Measurements from ENCODE around the gene HDGFL2. TPM values are rescaled to one million over a fixed set of nuclear protein-coding genes. Genes with fewer than 3 reads are reported as not detected.

HDGFL2 gene
- total and polyA plus RNA-seq, 12 donors = 22.0 to 74.7 (median 35.7) TPM

- Histone ChIP-seq H3K27me3 (no peaks in the 10 kb centered on the region), H3K36me3 (replicated peaks in 1 of 2) (no peaks in the 10 kb centered on the region), H3K4me3 (no peak overlapping the region), H3K27ac (peak overlapping the region in 1 of 5 donors; percentile 49), H3K4me1 (replicated peaks in 1 of 2) (no peaks in the 10 kb centered on the region), H3K9me3 (replicated peaks in 1 of 3) (no peaks in the 10 kb centered on the region)
- TF ChIP-seq CTCF (IDR thresholded peaks at IDR 0.05) (no peak), POLR2A (IDR thresholded peaks at IDR 0.05) (no peak)
- intact Hi-C loops (cut with DNase I) = no loop called here
- WGBS, 4 donors = 85 to 100% (median 86%) methylated on average over 1 to 9 of the region's 9 CpGs
- no peak for DNase-seq
Measured at GRCh38 chr19:4431296-4431695, 40.8 kb upstream of the HDGFL2 start.

- intact Hi-C loops (cut with DNase I) = no loop called here
- H3K27ac ChIP-seq = peak overlapping the region in 1 of 5 donors; percentile 49
- 80 to 91% (median 88%) methylated on average over 16 to 26 of the region's 26 CpGs for WGBS, 4 donors
- DNase-seq = peak in 2 of 7 donors; percentile 31 to 46
- no peak overlapping the region for H3K4me3 ChIP-seq
- TF ChIP-seq POLR2A (IDR thresholded peaks at IDR 0.05) (no peak), CTCF (IDR thresholded peaks at IDR 0.05) (no peak)
- no peaks in the 10 kb centered on the region for H3K4me1 ChIP-seq (replicated peaks in 1 of 2)
- no peaks in the 10 kb centered on the region for H3K36me3 ChIP-seq (replicated peaks in 1 of 2)
- H3K27me3 ChIP-seq = no peaks in the 10 kb centered on the region
- no peaks in the 10 kb centered on the region for H3K9me3 ChIP-seq (replicated peaks in 1 of 3)
Measured at GRCh38 chr19:4431808-4432674, 40.1 kb upstream of the HDGFL2 start.

- Histone ChIP-seq H3K36me3 (replicated peaks in 1 of 2) (no peaks in the 10 kb centered on the region), H3K4me3 (no peak overlapping the region), H3K27me3 (no peaks in the 10 kb centered on the region), H3K9me3 (replicated peaks in 1 of 3) (no peaks in the 10 kb centered on the region), H3K27ac (no peak overlapping the region), H3K4me1 (replicated peaks in 1 of 2) (no peaks in the 10 kb centered on the region)
- 90 to 96% (median 94%) methylated on average over 13 to 28 of the region's 28 CpGs for WGBS, 4 donors
- no peak for TF ChIP-seq POLR2A (IDR thresholded peaks at IDR 0.05)
- intact Hi-C loops (cut with DNase I) = no loop called here
- no peak for DNase-seq
Measured at GRCh38 chr19:4432918-4433506, 39.1 kb upstream of the HDGFL2 start.

GRCh38 chr19:4434391-4434790, 37.7 kb upstream of the HDGFL2 start:
- Histone ChIP-seq H3K27me3 (no peaks in the 10 kb centered on the region), H3K9me3 (replicated peaks in 1 of 3) (no peaks in the 10 kb centered on the region), H3K4me3 (no peak overlapping the region), H3K4me1 (replicated peaks in 1 of 2) (no peaks in the 10 kb centered on the region), H3K27ac (no peak overlapping the region), H3K36me3 (replicated peaks in 1 of 2) (no peaks in the 10 kb centered on the region)
- no peak for DNase-seq
- 91 to 95% (median 92%) methylated on average over 9 of the region's 9 CpGs for WGBS, 4 donors
- TF ChIP-seq CTCF (IDR thresholded peaks at IDR 0.05) (no peak), POLR2A (IDR thresholded peaks at IDR 0.05) (no peak)
- intact Hi-C loops (cut with DNase I) = no loop called here

All from adrenal gland (tissue), 12 donors.